ENCODE measurements around the gene TOR1B. TPM values are rescaled to one million over a fixed set of nuclear protein-coding genes. Genes with fewer than 3 reads are reported as not detected.

Gene TOR1B
- total RNA-seq, 4 donors from 2014 or later: 4.1 to 33.9 (median 13.2) TPM

DNA sequence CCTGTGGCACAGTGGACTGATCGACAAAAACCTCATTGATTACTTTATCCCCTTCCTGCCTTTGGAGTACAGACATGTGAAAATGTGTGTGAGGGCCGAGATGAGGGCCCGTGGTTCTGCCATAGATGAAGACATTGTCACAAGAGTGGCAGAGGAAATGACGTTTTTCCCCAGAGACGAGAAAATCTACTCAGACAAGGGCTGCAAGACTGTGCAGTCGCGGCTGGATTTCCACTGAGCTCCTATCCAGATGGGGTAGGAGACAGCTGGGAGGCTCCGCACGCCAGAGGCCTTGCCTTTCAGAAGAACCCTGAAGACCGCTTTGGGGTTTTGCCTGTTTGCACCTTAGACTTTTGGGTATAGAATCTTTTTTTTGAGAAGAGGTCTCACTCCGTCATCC, 6.4 kb downstream of the TOR1B start:
- H3K36me3 ChIP-seq: no peaks in the 10 kb centered on the region
- H3K27me3 ChIP-seq: no peaks in the 10 kb centered on the region
- TF ChIP-seq, protein P1, sequence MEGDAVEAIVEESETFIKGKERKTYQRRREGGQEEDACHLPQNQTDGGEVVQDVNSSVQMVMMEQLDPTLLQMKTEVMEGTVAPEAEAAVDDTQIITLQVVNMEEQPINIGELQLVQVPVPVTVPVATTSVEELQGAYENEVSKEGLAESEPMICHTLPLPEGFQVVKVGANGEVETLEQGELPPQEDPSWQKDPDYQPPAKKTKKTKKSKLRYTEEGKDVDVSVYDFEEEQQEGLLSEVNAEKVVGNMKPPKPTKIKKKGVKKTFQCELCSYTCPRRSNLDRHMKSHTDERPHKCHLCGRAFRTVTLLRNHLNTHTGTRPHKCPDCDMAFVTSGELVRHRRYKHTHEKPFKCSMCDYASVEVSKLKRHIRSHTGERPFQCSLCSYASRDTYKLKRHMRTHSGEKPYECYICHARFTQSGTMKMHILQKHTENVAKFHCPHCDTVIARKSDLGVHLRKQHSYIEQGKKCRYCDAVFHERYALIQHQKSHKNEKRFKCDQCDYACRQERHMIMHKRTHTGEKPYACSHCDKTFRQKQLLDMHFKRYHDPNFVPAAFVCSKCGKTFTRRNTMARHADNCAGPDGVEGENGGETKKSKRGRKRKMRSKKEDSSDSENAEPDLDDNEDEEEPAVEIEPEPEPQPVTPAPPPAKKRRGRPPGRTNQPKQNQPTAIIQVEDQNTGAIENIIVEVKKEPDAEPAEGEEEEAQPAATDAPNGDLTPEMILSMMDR (IDR thresholded peaks at IDR 0.05): no peak
- TF ChIP-seq POLR2A (IDR thresholded peaks at IDR 0.05): no peak
- H3K4me1 ChIP-seq: peaks cover 0 to 1% of the 10 kb centered on the region in 2 donors
- intact Hi-C loops (cut with DNase I; ENCODE audit: low total_unique reads): no loop called here
- H3K4me3 ChIP-seq: no peak overlapping the region
- no peak for DNase-seq
- H3K27ac ChIP-seq: no peak overlapping the region
- H3K9me3 ChIP-seq: no peaks in the 10 kb centered on the region

DNA sequence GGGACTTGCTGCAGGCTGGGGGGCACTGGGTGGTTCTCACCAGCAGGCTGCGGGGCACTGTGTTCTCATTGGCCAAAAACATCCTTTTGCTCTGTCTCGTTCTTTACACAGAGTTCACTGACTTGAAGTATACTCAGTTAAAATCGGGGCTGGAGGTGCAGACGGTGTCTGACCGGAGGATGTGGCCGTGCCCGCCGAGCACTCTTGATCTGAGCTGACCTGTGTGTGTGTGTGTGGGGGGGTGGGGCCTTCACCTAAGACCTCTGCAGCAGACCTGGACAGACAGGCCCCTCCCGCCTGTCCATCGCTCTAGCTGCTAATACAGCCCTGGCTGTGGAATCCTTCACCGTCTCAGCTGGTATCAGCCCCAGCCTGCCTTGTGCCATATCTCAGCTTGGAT, 7.1 kb downstream of the TOR1B start:
- H3K4me1 ChIP-seq: no peaks in the 10 kb centered on the region
- no peak for DNase-seq
- H3K4me3 ChIP-seq: no peak overlapping the region
- H3K36me3 ChIP-seq: no peaks in the 10 kb centered on the region
- H3K27me3 ChIP-seq: no peaks in the 10 kb centered on the region
- H3K9me3 ChIP-seq: no peaks in the 10 kb centered on the region
- no peak for TF ChIP-seq POLR2A (IDR thresholded peaks at IDR 0.05)
- TF ChIP-seq, protein P1 (IDR thresholded peaks at IDR 0.05): no peak
- intact Hi-C loops (cut with DNase I; ENCODE audit: low total_unique reads): no loop called here
- no peak overlapping the region for H3K27ac ChIP-seq

DNA sequence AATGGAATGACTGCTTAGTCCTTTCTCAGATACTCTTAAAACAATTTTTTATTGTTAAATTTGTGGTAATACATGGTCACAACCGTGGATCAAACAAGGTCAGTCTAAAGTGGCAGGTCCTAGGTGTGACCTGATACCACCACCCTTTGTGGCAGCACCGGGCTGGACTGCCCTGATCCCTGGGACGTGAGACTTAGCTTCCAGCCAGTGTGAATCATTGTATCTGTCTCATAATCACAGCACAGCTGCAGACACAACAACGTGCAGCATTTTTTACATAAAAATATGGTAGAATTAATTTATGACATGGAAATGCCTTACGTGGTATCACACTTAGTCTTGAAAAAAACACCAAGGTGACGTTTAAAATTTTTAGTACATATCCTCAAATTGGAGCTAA, 7.8 kb downstream of the TOR1B start:
- Histone ChIP-seq H3K9me3 (no peaks in the 10 kb centered on the region), H3K36me3 (no peaks in the 10 kb centered on the region), H3K4me1 (no peaks in the 10 kb centered on the region), H3K4me3 (no peak overlapping the region), H3K27me3 (no peaks in the 10 kb centered on the region), H3K27ac (no peak overlapping the region)
- TF ChIP-seq POLR2A (IDR thresholded peaks at IDR 0.05): no peak
- TF ChIP-seq, protein P1 (IDR thresholded peaks at IDR 0.05): no peak
- intact Hi-C loops (cut with DNase I; ENCODE audit: low total_unique reads): no loop called here
- no peak for DNase-seq

DNA sequence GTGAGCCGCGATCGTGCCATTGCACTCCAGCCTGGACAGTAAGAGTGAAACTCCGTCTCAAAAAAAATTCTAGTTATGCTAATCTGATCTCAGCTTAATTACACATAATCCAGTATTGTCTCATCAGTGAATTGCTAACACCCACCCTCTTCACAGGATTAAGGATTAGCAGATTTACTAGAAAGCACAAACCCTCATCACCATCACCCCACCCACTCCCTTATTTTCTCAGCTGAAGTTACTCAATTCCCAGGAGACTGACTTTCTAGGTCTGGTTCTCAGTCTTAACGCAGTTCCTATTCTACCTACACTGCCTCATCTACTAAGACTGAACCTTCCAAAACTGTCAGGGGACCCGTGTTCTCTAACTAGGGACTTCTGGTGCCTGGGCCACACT, 9.0 kb downstream of the TOR1B start:
- H3K27ac ChIP-seq: no peak overlapping the region
- H3K4me3 ChIP-seq: no peak overlapping the region
- no peak for DNase-seq
- no peaks in the 10 kb centered on the region for H3K9me3 ChIP-seq
- intact Hi-C loops (cut with DNase I; ENCODE audit: low total_unique reads): no loop called here
- no peaks in the 10 kb centered on the region for H3K36me3 ChIP-seq
- no peak for TF ChIP-seq POLR2A (IDR thresholded peaks at IDR 0.05)
- TF ChIP-seq, protein P1 (IDR thresholded peaks at IDR 0.05): no peak
- no peaks in the 10 kb centered on the region for H3K27me3 ChIP-seq
- no peaks in the 10 kb centered on the region for H3K4me1 ChIP-seq

DNA sequence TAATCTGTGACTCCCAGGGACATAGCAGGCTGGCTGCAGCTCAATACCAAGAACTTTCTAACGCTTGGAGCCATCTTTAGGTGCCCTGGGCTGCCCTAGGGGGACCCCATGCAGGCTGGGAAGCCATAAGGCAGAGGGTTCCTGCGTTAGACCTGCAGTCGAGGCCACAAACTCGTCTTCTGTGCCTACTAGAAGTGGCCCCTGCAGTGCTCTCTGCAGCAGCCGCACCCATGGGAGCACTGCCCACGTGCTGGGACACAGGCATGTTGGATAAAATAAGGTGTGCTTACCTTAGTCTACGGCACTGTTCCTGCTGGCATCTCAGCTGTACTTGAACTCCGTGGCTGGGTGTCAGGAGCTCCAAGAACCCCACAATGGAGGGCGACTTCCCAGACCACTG, 9.4 kb downstream of the TOR1B start:
- Histone ChIP-seq H3K27me3 (no peaks in the 10 kb centered on the region), H3K4me1 (no peaks in the 10 kb centered on the region), H3K27ac (no peak overlapping the region), H3K4me3 (no peak overlapping the region), H3K36me3 (no peaks in the 10 kb centered on the region), H3K9me3 (no peaks in the 10 kb centered on the region)
- intact Hi-C loops (cut with DNase I; ENCODE audit: low total_unique reads): no loop called here
- TF ChIP-seq POLR2A (IDR thresholded peaks at IDR 0.05): no peak
- TF ChIP-seq, protein P1 (IDR thresholded peaks at IDR 0.05): no peak
- no peak for DNase-seq

All from uterus (tissue), 4 donors.